HepG2 (cell line): ENCODE measurements around the gene SMAP2. TPM values are rescaled to one million over a fixed set of nuclear protein-coding genes. Genes with fewer than 3 reads are reported as not detected.

ENCODE experiments used
- DRAP1 ChIP-seq: IDR thresholded peaks from 2 replicates; pipeline ENCODE4 v1.6.1; 2016; ENCODE audit warnings: missing genetic modification reagents, missing compliant biosample characterization
- IKZF5 ChIP-seq: IDR thresholded peaks from 2 replicates; pipeline ENCODE4 v1.6.1; 2018; ENCODE audit warnings: missing genetic modification reagents, mild to moderate bottlenecking, missing compliant biosample characterization
- KIAA2018 ChIP-seq: sonication (generic); formaldehyde crosslinking; IDR thresholded peaks from 2 replicates; pipeline ENCODE4 v1.5.0; 2020; ENCODE audit warnings: mild to moderate bottlenecking, missing genetic modification reagents, borderline replicate concordance
- MAX ChIP-seq: IDR thresholded peaks from 2 replicates; pipeline ENCODE4 v1.6.1; 2012; ENCODE audit warnings: inconsistent platforms
- SRSF1 ChIP-seq: fragments of 200-400 bp; formaldehyde crosslinking; optimal IDR thresholded peaks from 2 replicates; pipeline ENCODE3; 2017; ENCODE audit warnings: mild to moderate bottlenecking, low read depth, low read length, moderate library complexity
- SRSF4 ChIP-seq: fragments of 200-400 bp; formaldehyde crosslinking; IDR thresholded peaks from one replicate; pipeline ENCODE4 v1.6.1; 2018; ENCODE audit warnings: mild to moderate bottlenecking, low read depth, low read length, moderate library complexity; ENCODE audit not compliant: poor library complexity, severe bottlenecking
- TBX3 ChIP-seq: fragments of 450-650 bp; IDR thresholded peaks from 2 replicates; pipeline ENCODE4 v1.6.1; 2017; ENCODE audit warnings: antibody characterized with exemption, mild to moderate bottlenecking, inconsistent platforms, borderline replicate concordance
- TCF12 ChIP-seq, 2 experiments: fragments of 450-650 bp in 1 of 2; sonication (generic) in 1 of 2; formaldehyde crosslinking in 1 of 2; IDR thresholded peaks; 2 replicates each; pipeline versions ENCODE4 v1.6.1 to v1.8.0; 2017 to 2022; ENCODE audit warnings: antibody characterized with exemption in 1 of 2, mild to moderate bottlenecking in 1 of 2, missing genetic modification reagents in 1 of 2, moderate library complexity in 1 of 2
- TEAD2 ChIP-seq: sonication (generic); formaldehyde crosslinking; IDR thresholded peaks from 2 replicates; pipeline ENCODE4 v1.9.0; 2021; ENCODE audit warnings: missing genetic modification reagents
- TEAD3 ChIP-seq: optimal IDR thresholded peaks from 2 replicates; pipeline ENCODE3; 2016; ENCODE audit warnings: borderline replicate concordance
- ZFP62 ChIP-seq: sonication (generic); formaldehyde crosslinking; IDR thresholded peaks from 2 replicates; pipeline ENCODE4 v1.4.0; 2020; ENCODE audit warnings: missing genetic modification reagents
- ZNF24 ChIP-seq: fragments of 450-650 bp; IDR thresholded peaks from 2 replicates; pipeline ENCODE4 v1.6.1; 2017; ENCODE audit warnings: antibody characterized with exemption, mild to moderate bottlenecking
- ZNF282 ChIP-seq: fragments of 450-650 bp; IDR thresholded peaks from 2 replicates; pipeline ENCODE4 v1.6.1; 2018; ENCODE audit not compliant: partially characterized antibody
- ZNF383 ChIP-seq: sonication (generic); formaldehyde crosslinking; IDR thresholded peaks from 2 replicates; pipeline ENCODE4 v1.4.0; 2020; ENCODE audit warnings: missing genetic modification reagents, mild to moderate bottlenecking, borderline replicate concordance
- ZNF563 ChIP-seq: sonication (generic); formaldehyde crosslinking; IDR thresholded peaks from 2 replicates; pipeline ENCODE4 v1.8.0; 2022; ENCODE audit warnings: mild to moderate bottlenecking, moderate library complexity, missing genetic modification reagents
- ZSCAN22 ChIP-seq: sonication (generic); formaldehyde crosslinking; IDR thresholded peaks from 2 replicates; pipeline ENCODE4 v1.4.0; 2020; ENCODE audit warnings: mild to moderate bottlenecking, missing genetic modification reagents
- ZSCAN31 ChIP-seq: sonication (generic); formaldehyde crosslinking; IDR thresholded peaks from 2 replicates; pipeline ENCODE4 v1.5.0; 2020; ENCODE audit warnings: low read depth, mild to moderate bottlenecking, missing genetic modification reagents
- polyA plus RNA-seq, 8 experiments: library from polyadenylated mRNA; depleted of rRNA in 3 of 8; stranded (reverse) in 7 of 8; unstranded in 1 of 8; fragments of >200 nt; fragmentation: Illumina TruSeq in 4 of 8; extraction: Trizol in 4 of 8; gene quantifications; 2 replicates each; pipeline versions ENCODE4 v1.2.1 to v1.2.3, GENCODE V29; 2011 to 2016; ENCODE audit warnings: low read depth in 4 of 8, missing spikeins in 1 of 8, mixed read lengths in 1 of 8; ENCODE audit not compliant: insufficient read depth in 1 of 8
- total RNA-seq, 5 experiments: library from RNA; depleted of rRNA; stranded (reverse); fragments of >200 nt; fragmentation: Illumina TruSeq; extraction: Trizol; gene quantifications; 2 replicates each; pipeline ENCODE4 v1.2.3, GENCODE V29; 2016; ENCODE audit warnings: low read depth in 1 of 5

Gene SMAP2
- total and polyA plus RNA-seq, 2 of the 13 experiments (the other 11 are each of a cell fraction or from before 2014, with no cell fraction given), result 19.0 to 22.3 TPM

- TF ChIP-seq ZNF282, result no peak
- no peak for TF ChIP-seq TCF12 (IDR thresholded peaks at IDR 0.05)
- no peak for TF ChIP-seq TCF12 (CRISPR knock-in tag; IDR thresholded peaks at IDR 0.05)
- peak; percentile 49; the same call in 1 of the 2 replicates for TF ChIP-seq ZNF563
- no peak for TF ChIP-seq ZNF383 (CRISPR knock-in tag)
- TF ChIP-seq KIAA2018 (CRISPR knock-in tag), result no peak
- TF ChIP-seq TEAD2 (CRISPR knock-in tag), result no peak
- peak; percentile 74 for TF ChIP-seq DRAP1 (CRISPR knock-in tag)
- TF ChIP-seq TEAD3 (CRISPR knock-in tag), result no peak
- no peak for TF ChIP-seq ZNF24
- TF ChIP-seq IKZF5 (CRISPR knock-in tag), result 0 out of 2 replicates have a peak, but pooled peaks have one; percentile 15
- peak; percentile 18; the same call in 1 of the 2 replicates for TF ChIP-seq ZSCAN22 (CRISPR knock-in tag)
- no peak for TF ChIP-seq SRSF4
- no peak for TF ChIP-seq ZSCAN31
- no peak for TF ChIP-seq ZFP62 (CRISPR knock-in tag)
- peak; percentile 41 for TF ChIP-seq SRSF1
- TF ChIP-seq MAX, result peak; percentile 55
- TF ChIP-seq TBX3, result no peak
These were observed at the start of gene SMAP2 (continued) for GRCh38 chr1:40373323-40374283.
